SK-N-SH (cell line): ENCODE measurements around the gene STIM2. TPM values are rescaled to one million over a fixed set of nuclear protein-coding genes. Genes with fewer than 3 reads are reported as not detected.

Experiments
- CTCF ChIA-PET: fragments of 300-600, 350-600 bp; formaldehyde crosslinking; extraction: SDS; loops from one replicate; lab custom pipeline; 2021; lab: Yijun Ruan, JAX
- POLR2A ChIA-PET: fragments of 350-600 bp; sonication (Branson Sonifier 250); formaldehyde crosslinking; extraction: SDS; loops from one replicate; lab custom pipeline; 2020; ENCODE audit warnings: antibody characterized with exemption, inconsistent platforms; lab: Yijun Ruan, JAX
- DNase-seq: peaks from one replicate; pipeline ENCODE4 v3.0.0; 2012
- H2AFZ ChIP-seq: fragments of 200-600 bp; sonication (generic); 2 replicates; pipeline ENCODE4 v1.8.1; 2016; ENCODE audit warnings: antibody characterized with exemption, mild to moderate bottlenecking, low read depth
- H3F3A ChIP-seq: fragments of 200-600 bp; sonication (generic); replicated peaks from 2 replicates; pipeline ENCODE3; 2016; ENCODE audit warnings: antibody characterized with exemption, mild to moderate bottlenecking; ENCODE audit not compliant: insufficient read depth
- H3K27ac ChIP-seq, 2 experiments: fragments of 200-500 bp in 1 of 2; fragments of 200-600 bp in 1 of 2; sonication (Bioruptor generic) in 1 of 2; sonication (generic), shearing (Covaris generic) in 1 of 2; 2 replicates each; pipeline versions ENCODE4 v1.5.1 to v1.6.1; 2014 to 2016; ENCODE audit warnings: low read depth in 2 of 2, inconsistent platforms in 1 of 2, low read length in 1 of 2, mild to moderate bottlenecking in 1 of 2, mixed read lengths in 1 of 2
- H3K27me3 ChIP-seq: fragments of 200-600 bp; sonication (generic), shearing (Covaris generic); 2 replicates; pipeline ENCODE4 v1.6.1; 2016; ENCODE audit warnings: mixed run types; ENCODE audit not compliant: insufficient read depth
- H3K36me3 ChIP-seq, 2 experiments: fragments of 200-500 bp in 1 of 2; fragments of 200-600 bp in 1 of 2; sonication (Bioruptor generic) in 1 of 2; sonication (generic) in 1 of 2; replicated peaks in 1 of 2; 2 replicates each; pipeline versions ENCODE3 to v1.5.1; 2014 to 2016; ENCODE audit warnings: low read length in 1 of 2, mild to moderate bottlenecking in 1 of 2; ENCODE audit not compliant: insufficient read depth in 2 of 2, control insufficient read depth in 1 of 2
- H3K4me1 ChIP-seq, 2 experiments: fragments of 200-500 bp in 1 of 2; fragments of 200-600 bp in 1 of 2; sonication (Bioruptor generic) in 1 of 2; sonication (generic), shearing (Covaris generic) in 1 of 2; 2 replicates each; pipeline versions ENCODE4 v1.5.1 to v1.6.1; 2014 to 2016; ENCODE audit warnings: low read depth in 1 of 2, low read length in 1 of 2, mixed run types in 1 of 2; ENCODE audit not compliant: insufficient read depth in 2 of 2, control insufficient read depth in 1 of 2
- H3K4me2 ChIP-seq: fragments of 200-600 bp; sonication (generic), shearing (Covaris generic); 2 replicates; pipeline ENCODE4 v1.6.1; 2017; ENCODE audit warnings: mixed run types
- H3K4me3 ChIP-seq, 2 experiments: fragments of 200-500 bp in 1 of 2; fragments of 200-600 bp in 1 of 2; sonication (Bioruptor generic) in 1 of 2; sonication (generic), shearing (Covaris generic) in 1 of 2; 2 replicates each; pipeline versions ENCODE4 v1.5.1 to v1.8.1; 2014 to 2016; ENCODE audit warnings: low read depth in 2 of 2, inconsistent platforms in 1 of 2, low read length in 1 of 2, mild to moderate bottlenecking in 1 of 2, mixed read lengths in 1 of 2, moderate library complexity in 1 of 2
- H3K79me2 ChIP-seq: fragments of 200-600 bp; sonication (generic); 2 replicates; pipeline ENCODE4 v1.8.1; 2017; ENCODE audit warnings: mild to moderate bottlenecking; ENCODE audit not compliant: insufficient read depth
- H3K9ac ChIP-seq: fragments of 200-600 bp; sonication (generic); 2 replicates; pipeline ENCODE4 v1.6.1; 2017; ENCODE audit warnings: mixed run types
- H3K9me2 ChIP-seq: fragments of 200-600 bp; sonication (generic); 2 replicates; pipeline ENCODE4 v1.6.1; 2017; ENCODE audit warnings: mixed run types
- H3K9me3 ChIP-seq: fragments of 200-600 bp; sonication (generic); 2 replicates; pipeline ENCODE4 v1.6.1; 2017; ENCODE audit warnings: mixed run types, mild to moderate bottlenecking, moderate library complexity
- H4K20me1 ChIP-seq: fragments of 200-600 bp; sonication (generic); 2 replicates; pipeline ENCODE4 v1.6.1; 2017; ENCODE audit warnings: mild to moderate bottlenecking, mixed run types; ENCODE audit not compliant: insufficient read depth
- CHD2 ChIP-seq: fragments of 150-350 bp; IDR thresholded peaks from 2 replicates; pipeline ENCODE4 v1.6.1; 2018; ENCODE audit warnings: low read length; ENCODE audit not compliant: partially characterized antibody
- ELF1 ChIP-seq: IDR thresholded peaks from 2 replicates; pipeline ENCODE4 v1.4.0; 2012
- FOXM1 ChIP-seq: IDR thresholded peaks from 2 replicates; pipeline ENCODE4 v1.4.0; 2012; ENCODE audit warnings: low read depth, mild to moderate bottlenecking
- GATA2 ChIP-seq: sonication (generic); formaldehyde crosslinking; IDR thresholded peaks from 2 replicates; pipeline ENCODE4 v1.5.0; 2020; ENCODE audit warnings: mild to moderate bottlenecking, missing genetic modification reagents
- JUND ChIP-seq: IDR thresholded peaks from 2 replicates; pipeline ENCODE4 v1.4.0; 2012
- NRF1 ChIP-seq: IDR thresholded peaks from 2 replicates; pipeline ENCODE4 v1.6.1; 2012; ENCODE audit warnings: low read depth, mild to moderate bottlenecking, low read length
- POLR2AphosphoS5 ChIP-seq: IDR thresholded peaks from 2 replicates; pipeline ENCODE4 v1.6.1; 2012; ENCODE audit warnings: low read depth, low read length
- RXRA ChIP-seq: IDR thresholded peaks from 2 replicates; pipeline ENCODE4 v1.4.0; 2012; ENCODE audit warnings: low read depth, mild to moderate bottlenecking, borderline replicate concordance
- SIN3A ChIP-seq: IDR thresholded peaks from 2 replicates; pipeline ENCODE4 v1.6.1; 2012; ENCODE audit warnings: low read depth, mild to moderate bottlenecking, low read length, moderate library complexity, borderline replicate concordance
- TEAD4 ChIP-seq: IDR thresholded peaks from 2 replicates; pipeline ENCODE4 v1.4.0; 2012; ENCODE audit warnings: mild to moderate bottlenecking, borderline replicate concordance; ENCODE audit not compliant: insufficient read depth
- WGBS: methylation state at CpG from one replicate; pipeline ENCODE4 v1.1.6; 2017; ENCODE audit warnings: low lambda C conversion rate; 5-methylcytosine and 5-hydroxymethylcytosine counted together
- polyA plus RNA-seq, 3 experiments: library from polyadenylated mRNA; depleted of rRNA; stranded (reverse); fragments of >200 nt; gene quantifications; 2 replicates each; pipeline ENCODE4 v1.2.3, GENCODE V29; 2012
- TF ChIP-seq, protein P1 (sequence below): IDR thresholded peaks from 2 replicates; pipeline ENCODE4; 2012
- TF ChIP-seq, protein P2 (sequence below): fragments of 200-600 bp; sonication (generic); IDR thresholded peaks from 2 replicates; pipeline ENCODE4 v1.6.1; 2017; ENCODE audit warnings: antibody characterized with exemption, mild to moderate bottlenecking, moderate library complexity
- TF ChIP-seq, protein P3 (sequence below): fragments of 150-350 bp; IDR thresholded peaks from 2 replicates; pipeline ENCODE4 v1.6.1; 2017; ENCODE audit warnings: antibody characterized with exemption, low read length, low read depth, borderline replicate concordance
- TF ChIP-seq, protein P4 (sequence below): IDR thresholded peaks from 2 replicates; pipeline ENCODE4 v1.4.0; 2012; ENCODE audit warnings: low read depth
- TF ChIP-seq, protein P5 (sequence below): fragments of 150-350 bp; IDR thresholded peaks from 2 replicates; pipeline ENCODE4 v1.6.1; 2016; ENCODE audit warnings: mild to moderate bottlenecking, low read depth, low read length

Gene STIM2
- polyA plus RNA-seq, 1 of the 3 experiments (the other 2 are of a cell fraction), result 14.7 TPM

DNA sequence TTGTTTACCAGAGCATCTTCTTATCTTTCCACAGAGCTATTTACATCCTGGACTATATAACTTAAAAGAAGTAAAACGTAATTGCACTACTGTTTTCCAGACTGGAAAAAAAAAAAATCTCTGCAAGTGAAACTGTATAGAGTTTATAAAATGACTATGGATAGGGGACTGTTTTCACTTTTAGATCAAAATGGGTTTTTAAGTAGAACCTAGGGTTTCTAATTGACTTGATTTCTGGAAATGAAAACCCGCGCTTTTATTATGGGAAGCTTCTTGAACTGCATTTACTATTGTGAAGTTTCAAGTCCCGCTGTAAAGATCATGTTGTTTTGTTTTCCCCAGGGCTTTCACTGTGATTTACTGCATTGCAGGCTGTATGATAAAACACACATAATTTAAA, 162.7 kb downstream of the STIM2 start:
- Histone ChIP-seq H3K27ac (no peak overlapping the region), H3K4me3 (no peak overlapping the region), H2AFZ (no peak overlapping the region), H3K9ac (no peak overlapping the region), H4K20me1 (no peaks in the 10 kb centered on the region), H3K27me3 (no peaks in the 10 kb centered on the region), H3K79me2 (no peaks in the 10 kb centered on the region), H3K9me3 (no peaks in the 10 kb centered on the region), H3K9me2 (no peaks in the 10 kb centered on the region), H3K36me3 (peaks cover 8 to 19% of the 10 kb centered on the region in 2 experiments), H3K4me1 (peaks cover 0 to 2% of the 10 kb centered on the region in 2 experiments; a peak in 1 of 4 replicates), H3K4me2 (no peak overlapping the region), H3F3A (no peaks in the 10 kb centered on the region)
- WGBS, result 96% methylated on average over 4 of the region's 4 CpGs
- no peak for DNase-seq
- ChIA-PET CTCF (interaction anchor here (1.0 to 3.0 kb wide), 2 partner anchors 13 to 25 kb away, joined by 3 to 11 read pairs; no protein-coding TSS in a partner anchor), POLR2A (no interaction called here)
- TF ChIP-seq TEAD4, result no peak
- TF ChIP-seq POLR2AphosphoS5, result no peak
- TF ChIP-seq GATA2, result no peak

DNA sequence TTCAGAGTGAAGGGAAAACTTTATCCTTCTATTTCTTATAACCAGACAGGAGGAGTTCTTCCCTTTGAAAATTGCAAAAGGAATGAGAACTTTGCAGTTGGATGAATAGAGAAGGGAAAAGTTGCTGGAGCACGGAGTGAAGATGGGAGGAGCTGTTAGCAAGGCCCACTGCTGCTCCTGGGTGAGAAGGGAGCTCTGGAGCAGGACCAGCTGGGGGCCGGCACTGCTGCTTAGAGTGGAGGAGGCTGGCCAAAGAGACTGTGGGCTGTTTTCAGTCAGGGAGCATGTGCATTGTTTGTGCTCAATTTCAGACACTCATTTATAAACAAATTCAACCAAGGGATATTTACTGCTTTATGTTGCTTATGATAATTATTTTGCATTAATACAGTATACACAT, 164.2 kb downstream of the STIM2 start:
- H3K27me3 ChIP-seq, result no peaks in the 10 kb centered on the region
- ChIA-PET CTCF (interaction anchor here (1.2 to 3.0 kb wide), 2 partner anchors 24 to 305 kb away, joined by 3 to 11 read pairs; no protein-coding TSS in a partner anchor), POLR2A (no interaction called here)
- H3F3A ChIP-seq, result no peaks in the 10 kb centered on the region
- no peak overlapping the region for H3K27ac ChIP-seq
- 75% methylated on average over 2 of the region's 2 CpGs for WGBS
- H3K9ac ChIP-seq, result no peak overlapping the region
- no peak overlapping the region for H3K4me2 ChIP-seq
- H3K9me3 ChIP-seq, result no peaks in the 10 kb centered on the region
- peaks cover 6 to 16% of the 10 kb centered on the region in 2 experiments for H3K36me3 ChIP-seq
- TF ChIP-seq, protein P1, sequence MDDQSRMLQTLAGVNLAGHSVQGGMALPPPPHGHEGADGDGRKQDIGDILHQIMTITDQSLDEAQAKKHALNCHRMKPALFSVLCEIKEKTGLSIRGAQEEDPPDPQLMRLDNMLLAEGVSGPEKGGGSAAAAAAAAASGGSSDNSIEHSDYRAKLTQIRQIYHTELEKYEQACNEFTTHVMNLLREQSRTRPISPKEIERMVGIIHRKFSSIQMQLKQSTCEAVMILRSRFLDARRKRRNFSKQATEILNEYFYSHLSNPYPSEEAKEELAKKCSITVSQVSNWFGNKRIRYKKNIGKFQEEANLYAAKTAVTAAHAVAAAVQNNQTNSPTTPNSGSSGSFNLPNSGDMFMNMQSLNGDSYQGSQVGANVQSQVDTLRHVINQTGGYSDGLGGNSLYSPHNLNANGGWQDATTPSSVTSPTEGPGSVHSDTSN, result no peak
- TF ChIP-seq, protein P2, sequence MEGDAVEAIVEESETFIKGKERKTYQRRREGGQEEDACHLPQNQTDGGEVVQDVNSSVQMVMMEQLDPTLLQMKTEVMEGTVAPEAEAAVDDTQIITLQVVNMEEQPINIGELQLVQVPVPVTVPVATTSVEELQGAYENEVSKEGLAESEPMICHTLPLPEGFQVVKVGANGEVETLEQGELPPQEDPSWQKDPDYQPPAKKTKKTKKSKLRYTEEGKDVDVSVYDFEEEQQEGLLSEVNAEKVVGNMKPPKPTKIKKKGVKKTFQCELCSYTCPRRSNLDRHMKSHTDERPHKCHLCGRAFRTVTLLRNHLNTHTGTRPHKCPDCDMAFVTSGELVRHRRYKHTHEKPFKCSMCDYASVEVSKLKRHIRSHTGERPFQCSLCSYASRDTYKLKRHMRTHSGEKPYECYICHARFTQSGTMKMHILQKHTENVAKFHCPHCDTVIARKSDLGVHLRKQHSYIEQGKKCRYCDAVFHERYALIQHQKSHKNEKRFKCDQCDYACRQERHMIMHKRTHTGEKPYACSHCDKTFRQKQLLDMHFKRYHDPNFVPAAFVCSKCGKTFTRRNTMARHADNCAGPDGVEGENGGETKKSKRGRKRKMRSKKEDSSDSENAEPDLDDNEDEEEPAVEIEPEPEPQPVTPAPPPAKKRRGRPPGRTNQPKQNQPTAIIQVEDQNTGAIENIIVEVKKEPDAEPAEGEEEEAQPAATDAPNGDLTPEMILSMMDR, result no peak
- TF ChIP-seq ELF1, result no peak
- no peak for TF ChIP-seq FOXM1
- no peak for TF ChIP-seq TEAD4
- no peak for TF ChIP-seq JUND
- no peak for TF ChIP-seq NRF1
- TF ChIP-seq, protein P3, sequence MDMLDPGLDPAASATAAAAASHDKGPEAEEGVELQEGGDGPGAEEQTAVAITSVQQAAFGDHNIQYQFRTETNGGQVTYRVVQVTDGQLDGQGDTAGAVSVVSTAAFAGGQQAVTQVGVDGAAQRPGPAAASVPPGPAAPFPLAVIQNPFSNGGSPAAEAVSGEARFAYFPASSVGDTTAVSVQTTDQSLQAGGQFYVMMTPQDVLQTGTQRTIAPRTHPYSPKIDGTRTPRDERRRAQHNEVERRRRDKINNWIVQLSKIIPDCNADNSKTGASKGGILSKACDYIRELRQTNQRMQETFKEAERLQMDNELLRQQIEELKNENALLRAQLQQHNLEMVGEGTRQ, result no peak
- TF ChIP-seq, protein P4, sequence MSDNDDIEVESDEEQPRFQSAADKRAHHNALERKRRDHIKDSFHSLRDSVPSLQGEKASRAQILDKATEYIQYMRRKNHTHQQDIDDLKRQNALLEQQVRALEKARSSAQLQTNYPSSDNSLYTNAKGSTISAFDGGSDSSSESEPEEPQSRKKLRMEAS, result no peak
- TF ChIP-seq CHD2, result no peak
- TF ChIP-seq SIN3A, result no peak
- TF ChIP-seq, protein P5, sequence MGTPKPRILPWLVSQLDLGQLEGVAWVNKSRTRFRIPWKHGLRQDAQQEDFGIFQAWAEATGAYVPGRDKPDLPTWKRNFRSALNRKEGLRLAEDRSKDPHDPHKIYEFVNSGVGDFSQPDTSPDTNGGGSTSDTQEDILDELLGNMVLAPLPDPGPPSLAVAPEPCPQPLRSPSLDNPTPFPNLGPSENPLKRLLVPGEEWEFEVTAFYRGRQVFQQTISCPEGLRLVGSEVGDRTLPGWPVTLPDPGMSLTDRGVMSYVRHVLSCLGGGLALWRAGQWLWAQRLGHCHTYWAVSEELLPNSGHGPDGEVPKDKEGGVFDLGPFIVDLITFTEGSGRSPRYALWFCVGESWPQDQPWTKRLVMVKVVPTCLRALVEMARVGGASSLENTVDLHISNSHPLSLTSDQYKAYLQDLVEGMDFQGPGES, result no peak
- no peak for TF ChIP-seq RXRA
- no peak overlapping the region for H2AFZ ChIP-seq
- DNase-seq, result no peak
- peaks cover 0 to 2% of the 10 kb centered on the region in 2 experiments; a peak in 1 of 4 replicates for H3K4me1 ChIP-seq
- H3K79me2 ChIP-seq, result no peaks in the 10 kb centered on the region
- H3K4me3 ChIP-seq, result no peak overlapping the region
- no peaks in the 10 kb centered on the region for H4K20me1 ChIP-seq
- H3K9me2 ChIP-seq, result no peaks in the 10 kb centered on the region
